Karpas-422 (cell line): ENCODE data around the gene EPN3. TPM values are rescaled to one million over a fixed set of nuclear protein-coding genes. Genes with fewer than 3 reads are reported as not detected.

Source experiments
- DNase-seq: peaks from one replicate; pipeline ENCODE4 v3.0.0-alpha.2; 2015
- H2AFZ ChIP-seq: fragments of 200-600 bp; sonication (generic); 2 replicates; pipeline ENCODE4 v1.6.1; 2014; ENCODE audit warnings: antibody characterized with exemption, low read length, mixed read lengths
- H3K27ac ChIP-seq: fragments of 200-600 bp; sonication (generic); 2 replicates; pipeline ENCODE4 v1.5.1; 2014; ENCODE audit warnings: mild to moderate bottlenecking, low read length, moderate library complexity
- H3K27me3 ChIP-seq: fragments of 200-600 bp; sonication (generic); 2 replicates; pipeline ENCODE4 v1.6.1; 2014; ENCODE audit warnings: low read length, mixed read lengths
- H3K36me3 ChIP-seq: fragments of 200-600 bp; sonication (generic); 2 replicates; pipeline ENCODE4 v1.6.1; 2014; ENCODE audit warnings: low read length, mixed read lengths; ENCODE audit not compliant: insufficient read depth
- H3K4me1 ChIP-seq: fragments of 200-600 bp; sonication (generic); 2 replicates; pipeline ENCODE4 v1.6.1; 2014; ENCODE audit warnings: mild to moderate bottlenecking, low read length, mixed read lengths
- H3K4me2 ChIP-seq: fragments of 200-600 bp; sonication (generic); 2 replicates; pipeline ENCODE4 v1.6.1; 2014; ENCODE audit warnings: low read length, low read depth, mild to moderate bottlenecking; ENCODE audit not compliant: poor library complexity, severe bottlenecking
- H3K4me3 ChIP-seq: fragments of 200-600 bp; sonication (generic); 2 replicates; pipeline ENCODE4 v1.5.1; 2014; ENCODE audit warnings: mild to moderate bottlenecking, antibody characterized with exemption, low read length, mixed read lengths
- H3K79me2 ChIP-seq: fragments of 200-600 bp; sonication (generic); 2 replicates; pipeline ENCODE4 v1.6.1; 2014; ENCODE audit warnings: mild to moderate bottlenecking, low read length, mixed read lengths
- H3K9ac ChIP-seq: fragments of 200-600 bp; sonication (generic); 2 replicates; pipeline ENCODE4 v1.6.0; 2014; ENCODE audit warnings: low read length
- H3K9me2 ChIP-seq: fragments of 200-600 bp; sonication (generic), shearing (Covaris generic); replicated peaks from 2 replicates; pipeline ENCODE4 v1.6.0; 2014; ENCODE audit warnings: mild to moderate bottlenecking, low read length, moderate library complexity; ENCODE audit not compliant: insufficient read depth
- H3K9me3 ChIP-seq: fragments of 300-700, 200-600 bp; sonication (generic); 2 replicates; pipeline ENCODE4 v1.6.1; 2014; ENCODE audit warnings: low read length, mixed read lengths
- H4K20me1 ChIP-seq: fragments of 200-600 bp; sonication (generic); 2 replicates; pipeline ENCODE4 v1.6.1; 2014; ENCODE audit warnings: mild to moderate bottlenecking, antibody characterized with exemption, low read length, low read depth; ENCODE audit not compliant: insufficient read depth
- total RNA-seq: library from RNA; depleted of rRNA; stranded (reverse); fragments of >200 nt; shearing (Covaris generic); gene quantifications from 2 replicates; pipeline ENCODE4 v1.2.3, GENCODE V29; 2014; ENCODE audit warnings: low replicate concordance

EPN3 gene
- total RNA-seq, 1 experiment from 2014 or later: not detected

GRCh38 chr17:50527155-50527762 lies 5.3 kb upstream of the EPN3 start:
- Histone ChIP-seq H3K4me1 (no peaks in the 10 kb centered on the region), H3K27me3 (no peaks in the 10 kb centered on the region), H2AFZ (no peak overlapping the region), H3K4me3 (no peak overlapping the region), H3K79me2 (no peaks in the 10 kb centered on the region), H3K36me3 (no peaks in the 10 kb centered on the region), H3K4me2 (no peak overlapping the region), H3K27ac (no peak overlapping the region), H3K9me3 (no peaks in the 10 kb centered on the region), H3K9me2 (no peaks in the 10 kb centered on the region), H3K9ac (no peak overlapping the region), H4K20me1 (no peaks in the 10 kb centered on the region)
- no peak for DNase-seq

GRCh38 chr17:50527949-50528474 lies 4.5 kb upstream of the EPN3 start:
- Histone ChIP-seq H3K9me3 (no peaks in the 10 kb centered on the region), H3K4me1 (no peaks in the 10 kb centered on the region), H3K4me3 (no peak overlapping the region), H2AFZ (no peak overlapping the region), H3K27me3 (no peaks in the 10 kb centered on the region), H3K9ac (no peak overlapping the region), H3K9me2 (no peaks in the 10 kb centered on the region), H3K79me2 (no peaks in the 10 kb centered on the region), H4K20me1 (no peaks in the 10 kb centered on the region), H3K27ac (no peak overlapping the region), H3K36me3 (no peaks in the 10 kb centered on the region), H3K4me2 (no peak overlapping the region)
- no peak for DNase-seq

- Histone ChIP-seq H3K79me2 (no peaks in the 10 kb centered on the region), H3K36me3 (no peaks in the 10 kb centered on the region), H3K4me1 (no peaks in the 10 kb centered on the region), H2AFZ (no peak overlapping the region), H3K9me3 (no peaks in the 10 kb centered on the region), H3K9me2 (no peaks in the 10 kb centered on the region), H3K4me2 (no peak overlapping the region), H3K27ac (no peak overlapping the region), H3K27me3 (no peaks in the 10 kb centered on the region), H3K9ac (no peak overlapping the region), H3K4me3 (no peak overlapping the region), H4K20me1 (no peaks in the 10 kb centered on the region)
- no peak for DNase-seq
These were observed 2.7 kb upstream of the EPN3 start for GRCh38 chr17:50529849-50530248.

- H3K4me2 ChIP-seq: no peak overlapping the region
- no peak overlapping the region for H3K27ac ChIP-seq
- H3K36me3 ChIP-seq: no peaks in the 10 kb centered on the region
- no peak for DNase-seq
- H3K27me3 ChIP-seq: no peaks in the 10 kb centered on the region
- H3K4me1 ChIP-seq: no peaks in the 10 kb centered on the region
- no peaks in the 10 kb centered on the region for H3K9me3 ChIP-seq
- H3K4me3 ChIP-seq: no peak overlapping the region
- H4K20me1 ChIP-seq: 0 out of 2 replicates have a peak, but pooled peaks cover 4% of the 10 kb centered on the region
- no peaks in the 10 kb centered on the region for H3K79me2 ChIP-seq
- H2AFZ ChIP-seq: no peak overlapping the region
- no peaks in the 10 kb centered on the region for H3K9me2 ChIP-seq
- no peak overlapping the region for H3K9ac ChIP-seq
These were observed 1.0 kb upstream of the EPN3 start for GRCh38 chr17:50531428-50532025.

- H3K27ac ChIP-seq: no peak overlapping the region
- H3K4me3 ChIP-seq: no peak overlapping the region
- H3K4me2 ChIP-seq: no peak overlapping the region
- H2AFZ ChIP-seq: no peak overlapping the region
- no peak for DNase-seq
- H3K27me3 ChIP-seq: no peaks in the 10 kb centered on the region
- 0 out of 2 replicates have a peak, but pooled peaks cover 4% of the 10 kb centered on the region for H4K20me1 ChIP-seq
- no peaks in the 10 kb centered on the region for H3K4me1 ChIP-seq
- H3K36me3 ChIP-seq: no peaks in the 10 kb centered on the region
- no peak overlapping the region for H3K9ac ChIP-seq
- no peaks in the 10 kb centered on the region for H3K9me3 ChIP-seq
- no peaks in the 10 kb centered on the region for H3K79me2 ChIP-seq
- no peaks in the 10 kb centered on the region for H3K9me2 ChIP-seq
These were observed 650 bp downstream of the EPN3 start for GRCh38 chr17:50533185-50533584.

GRCh38 chr17:50533720-50534148 lies 1.2 kb downstream of the EPN3 start:
- Histone ChIP-seq H3K9me2 (no peaks in the 10 kb centered on the region), H3K27me3 (no peaks in the 10 kb centered on the region), H3K36me3 (no peaks in the 10 kb centered on the region), H3K9me3 (no peaks in the 10 kb centered on the region), H3K4me3 (no peak overlapping the region), H2AFZ (no peak overlapping the region), H3K27ac (no peak overlapping the region), H3K4me1 (no peaks in the 10 kb centered on the region), H3K4me2 (no peak overlapping the region), H4K20me1 (0 out of 2 replicates have a peak, but pooled peaks cover 4% of the 10 kb centered on the region), H3K79me2 (no peaks in the 10 kb centered on the region), H3K9ac (no peak overlapping the region)
- DNase-seq: no peak

- Histone ChIP-seq H3K4me2 (no peak overlapping the region), H3K27me3 (no peaks in the 10 kb centered on the region), H3K79me2 (no peaks in the 10 kb centered on the region), H3K36me3 (no peaks in the 10 kb centered on the region), H3K4me3 (no peak overlapping the region), H2AFZ (no peak overlapping the region), H3K9me2 (no peaks in the 10 kb centered on the region), H3K27ac (no peak overlapping the region), H3K9me3 (no peaks in the 10 kb centered on the region), H3K4me1 (no peaks in the 10 kb centered on the region), H3K9ac (no peak overlapping the region), H4K20me1 (0 out of 2 replicates have a peak, but pooled peaks cover 4% of the 10 kb centered on the region)
- DNase-seq: no peak
These were observed 1.9 kb downstream of the EPN3 start for GRCh38 chr17:50534222-50534978.

GRCh38 chr17:50534979-50535326 lies 2.4 kb downstream of the EPN3 start:
- Histone ChIP-seq H3K79me2 (no peaks in the 10 kb centered on the region), H3K4me1 (no peaks in the 10 kb centered on the region), H3K27me3 (no peaks in the 10 kb centered on the region), H3K27ac (no peak overlapping the region), H3K4me2 (no peak overlapping the region), H3K4me3 (no peak overlapping the region), H3K36me3 (no peaks in the 10 kb centered on the region), H2AFZ (no peak overlapping the region), H3K9me2 (no peaks in the 10 kb centered on the region), H3K9me3 (no peaks in the 10 kb centered on the region), H3K9ac (no peak overlapping the region), H4K20me1 (0 out of 2 replicates have a peak, but pooled peaks cover 4% of the 10 kb centered on the region)
- DNase-seq: no peak
